K562 treated with DMSO at 1 percent for 48 hours (cell line): ENCODE results near the gene GRID1. TPM values are rescaled to one million over a fixed set of nuclear protein-coding genes. Genes with fewer than 3 reads are reported as not detected.

ENCODE experiments used
- total RNA-seq: library from RNA; unstranded; fragments of 300-600 nt; gene quantifications from 2 replicates; pipeline ENCODE4 v1.2.3, GENCODE V29; 2022; ENCODE audit warnings: low replicate concordance; ENCODE audit errors: extremely low read depth

GRID1 gene
- total RNA-seq, result not detected in 2 replicates

DNA sequence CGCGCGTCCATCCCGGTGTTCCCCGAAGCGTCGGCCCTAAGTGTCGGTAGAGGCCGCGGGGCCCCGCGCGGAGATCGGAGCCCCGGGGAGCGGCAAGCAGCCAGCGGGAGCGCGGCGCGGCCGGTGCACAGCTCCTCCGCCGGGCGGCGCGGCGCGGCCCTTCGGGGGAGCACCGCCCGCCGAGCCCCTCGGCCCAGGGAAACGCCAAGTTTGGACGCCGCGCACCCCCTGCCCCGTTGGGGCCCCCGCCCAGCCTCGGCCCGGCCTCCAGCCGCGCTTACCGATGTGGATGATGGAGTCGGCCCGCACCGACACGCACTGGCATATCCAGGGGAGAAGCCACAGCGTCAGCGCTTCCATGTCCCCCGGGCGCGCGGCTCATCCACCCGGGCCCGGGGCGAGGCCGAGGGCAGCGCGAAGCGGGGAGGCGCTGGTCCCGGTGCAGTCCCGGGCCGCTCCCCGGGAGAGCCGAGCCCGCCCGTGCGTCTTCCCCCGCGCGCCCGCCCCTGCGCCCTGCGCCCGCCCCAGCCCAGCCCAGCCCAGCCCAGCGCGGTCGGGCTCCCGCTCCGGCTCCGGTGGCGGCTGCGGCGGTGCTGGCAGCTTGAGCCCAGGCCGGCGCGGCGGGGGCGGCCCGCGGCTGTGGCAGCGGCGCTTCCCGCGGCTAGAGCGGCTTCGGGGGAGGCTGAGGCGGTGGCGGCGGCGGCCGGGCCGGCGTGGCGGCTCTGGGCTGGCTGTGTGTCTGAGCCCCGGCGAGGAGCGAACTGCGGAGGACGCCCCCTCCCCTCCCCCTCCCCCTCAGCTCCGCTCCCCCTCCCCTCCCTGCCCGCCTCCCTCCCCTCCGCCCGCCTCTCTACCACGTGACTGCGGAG is at the start of gene GRID1:
Gene GRID1, minus strand, starts transcription at position 763 of the 869 bp plus-strand sequence.

Other genes starting within 250 kb of the GRID1 start
- gene WAPL, start 155.0 kb upstream of the GRID1 start, total RNA-seq, result not detected in 2 replicates